ENCODE results near the gene UPF3A. TPM values are rescaled to one million over a fixed set of nuclear protein-coding genes. Genes with fewer than 3 reads are reported as not detected.

UPF3A gene
- 35.8 and 41.1 TPM in 2 replicates for total RNA-seq (2014; rRNA removed; shearing (Covaris generic); ENCODE audit: low replicate concordance)

- H3K36me3 ChIP-seq (ENCODE audit: insufficient read depth, low read length) = peaks cover 19% of the 10 kb centered on the region; the same call in 1 of the 2 replicates
- no peaks in the 10 kb centered on the region for H3K27me3 ChIP-seq (ENCODE audit: low read length)
- H3K4me2 ChIP-seq (ENCODE audit: low read depth, low read length, poor library complexity, severe bottlenecking) = peak within 1 kb of the TSS; percentile 94
- peak within 1 kb of the TSS; percentile 93 for H3K27ac ChIP-seq (ENCODE audit: low read length)
- H3K9me2 ChIP-seq (replicated peaks; ENCODE audit: insufficient read depth, low read length) = no peaks in the 10 kb centered on the region
- peak; percentile 97 for DNase-seq
- peaks cover 30% of the 10 kb centered on the region for H3K4me1 ChIP-seq (ENCODE audit: low read length)
- peaks cover 38% of the 10 kb centered on the region for H3K79me2 ChIP-seq (ENCODE audit: low read length)
- H3K9ac ChIP-seq (ENCODE audit: low read length) = peak within 1 kb of the TSS; percentile 94
- no peaks in the 10 kb centered on the region for H3K9me3 ChIP-seq (ENCODE audit: low read length)
- peak within 1 kb of the TSS; percentile 86 for H3K4me3 ChIP-seq (ENCODE audit: low read length)
- no peaks in the 10 kb centered on the region; the same call in 1 of the 2 replicates for H4K20me1 ChIP-seq (ENCODE audit: insufficient read depth, low read depth, low read length)
- peak within 1 kb of the TSS; percentile 96; the same call in 1 of the 2 replicates for H2AFZ ChIP-seq (ENCODE audit: low read length)
These were observed at the start of gene UPF3A for GRCh38 chr13:114281351-114282040. Gene UPF3A (plus strand): TSS chr13:114281601. CDS start chr13:114281640, 39 bp downstream.

DNA sequence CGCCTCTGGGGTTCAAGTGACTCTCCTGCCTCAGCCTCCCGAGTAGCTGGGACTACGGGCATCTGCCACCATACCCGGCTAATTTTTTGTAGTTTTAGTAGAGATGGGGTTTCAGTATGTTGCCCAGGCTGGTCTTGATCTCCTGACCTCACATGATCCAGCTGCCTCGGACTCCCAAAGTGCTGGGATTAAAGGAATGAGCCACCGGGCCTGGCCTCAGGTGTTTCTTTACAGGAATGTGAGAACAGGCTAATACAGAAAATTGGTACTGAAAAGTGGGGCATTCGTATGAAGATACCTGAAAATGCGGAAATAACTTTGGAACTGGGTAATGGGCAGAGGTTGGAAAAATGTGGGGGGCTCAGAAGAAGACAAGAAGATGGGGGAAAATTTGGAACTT, 49.5 kb upstream of the UPF3A start:
- DNase-seq = no peak
- H3K4me3 ChIP-seq (ENCODE audit: low read length) = no peak overlapping the region

GRCh38 chr13:114234266-114234644, 47.1 kb upstream of the UPF3A start:
- Histone ChIP-seq H3K9me3 (ENCODE audit: low read length) (no peaks in the 10 kb centered on the region), H3K9me2 (replicated peaks; ENCODE audit: insufficient read depth, low read length) (no peaks in the 10 kb centered on the region), H3K36me3 (ENCODE audit: insufficient read depth, low read length) (peaks cover 21% of the 10 kb centered on the region; the same call in 1 of the 2 replicates), H3K9ac (ENCODE audit: low read length) (peak overlapping the region; percentile 76), H3K79me2 (ENCODE audit: low read length) (peaks cover 20% of the 10 kb centered on the region), H3K4me2 (ENCODE audit: low read depth, low read length, poor library complexity, severe bottlenecking) (peak overlapping the region; percentile 89), H3K27ac (ENCODE audit: low read length) (no peak overlapping the region), H4K20me1 (ENCODE audit: insufficient read depth, low read depth, low read length) (0 out of 2 replicates have a peak, but pooled peaks cover 7% of the 10 kb centered on the region), H3K4me1 (ENCODE audit: low read length) (peaks cover 11% of the 10 kb centered on the region), H3K4me3 (ENCODE audit: low read length) (peak overlapping the region; percentile 83), H3K27me3 (ENCODE audit: low read length) (no peaks in the 10 kb centered on the region), H2AFZ (ENCODE audit: low read length) (peak overlapping the region; percentile 34)
- DNase-seq = no peak

More for the DNA sequence above, 49.5 kb upstream of the UPF3A start:
- Histone ChIP-seq H3K27ac (ENCODE audit: low read length) (no peak overlapping the region), H3K9me2 (replicated peaks; ENCODE audit: insufficient read depth, low read length) (no peaks in the 10 kb centered on the region), H3K9ac (ENCODE audit: low read length) (no peak overlapping the region), H3K36me3 (ENCODE audit: insufficient read depth, low read length) (peaks cover 4% of the 10 kb centered on the region; the same call in 1 of the 2 replicates), H4K20me1 (ENCODE audit: insufficient read depth, low read depth, low read length) (0 out of 2 replicates have a peak, but pooled peaks cover 7% of the 10 kb centered on the region), H3K9me3 (ENCODE audit: low read length) (no peaks in the 10 kb centered on the region), H3K4me1 (ENCODE audit: low read length) (peaks cover 11% of the 10 kb centered on the region), H3K79me2 (ENCODE audit: low read length) (peaks cover 18% of the 10 kb centered on the region), H3K27me3 (ENCODE audit: low read length) (no peaks in the 10 kb centered on the region), H2AFZ (ENCODE audit: low read length) (no peak overlapping the region), H3K4me2 (ENCODE audit: low read depth, low read length, poor library complexity, severe bottlenecking) (no peak overlapping the region)

DNA sequence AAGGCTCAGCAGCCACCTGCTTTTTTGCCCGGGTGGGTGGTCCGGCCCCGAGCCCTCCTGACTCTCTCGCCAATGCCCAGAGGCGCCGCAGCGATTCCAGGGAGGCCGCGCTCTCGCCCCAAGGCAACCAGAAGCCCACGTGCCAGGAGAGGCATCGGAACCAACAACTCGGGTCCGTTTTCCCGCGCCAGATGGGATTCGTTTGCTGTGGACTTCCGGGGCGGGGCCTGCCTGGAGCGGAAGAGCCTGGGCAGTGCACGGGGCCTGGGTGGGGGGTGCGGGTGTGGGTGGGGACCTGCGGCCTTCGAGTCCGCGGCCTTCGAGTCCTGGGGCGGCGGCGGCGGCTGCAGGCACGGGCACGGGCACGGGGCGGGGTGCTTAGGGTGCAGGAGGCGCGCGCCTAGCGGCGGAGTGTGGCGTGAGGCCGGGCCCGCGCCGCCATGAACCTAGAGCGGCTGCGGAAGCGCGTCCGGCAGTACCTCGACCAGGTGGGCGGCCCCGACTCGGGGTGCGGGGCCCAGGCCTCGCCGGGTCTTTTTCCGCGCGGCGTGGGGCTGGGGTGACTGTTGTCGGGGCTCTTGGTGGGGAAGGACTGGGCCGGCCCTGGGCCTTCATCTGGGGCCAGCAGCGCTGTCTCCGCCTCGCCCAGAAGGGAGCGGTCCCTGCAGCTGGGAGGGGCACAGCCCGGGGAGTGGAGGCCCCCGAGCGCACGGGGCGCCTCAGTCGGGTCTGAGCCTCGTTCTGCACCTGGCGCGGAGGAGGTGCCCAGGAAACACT, 46.6 kb upstream of the UPF3A start, which contains the start of gene CDC16:
TSS of gene CDC16 (plus strand) at position 253 of the 777 bp plus-strand sequence. CDS start at position 441, 188 bp downstream.
- Histone ChIP-seq H3K36me3 (ENCODE audit: insufficient read depth, low read length) (peaks cover 26% of the 10 kb centered on the region; the same call in 1 of the 2 replicates), H3K9me2 (replicated peaks; ENCODE audit: insufficient read depth, low read length) (no peaks in the 10 kb centered on the region), H3K9me3 (ENCODE audit: low read length) (no peaks in the 10 kb centered on the region), H3K27me3 (ENCODE audit: low read length) (no peaks in the 10 kb centered on the region), H3K27ac (ENCODE audit: low read length) (peak within 1 kb of the TSS; percentile 40), H3K79me2 (ENCODE audit: low read length) (peaks cover 20% of the 10 kb centered on the region), H4K20me1 (ENCODE audit: insufficient read depth, low read depth, low read length) (0 out of 2 replicates have a peak, but pooled peaks cover 7% of the 10 kb centered on the region), H3K4me1 (ENCODE audit: low read length) (peaks cover 11% of the 10 kb centered on the region), H3K4me2 (ENCODE audit: low read depth, low read length, poor library complexity, severe bottlenecking) (peak within 1 kb of the TSS; percentile 89), H2AFZ (ENCODE audit: low read length) (peak within 1 kb of the TSS; percentile 34), H3K9ac (ENCODE audit: low read length) (peak within 1 kb of the TSS; percentile 76), H3K4me3 (ENCODE audit: low read length) (peak within 1 kb of the TSS; percentile 83)
- peak; percentile 96 for DNase-seq

- DNase-seq = no peak
- Histone ChIP-seq H3K4me1 (ENCODE audit: low read length) (peaks cover 11% of the 10 kb centered on the region), H3K27ac (ENCODE audit: low read length) (peak overlapping the region; percentile 40), H3K9me2 (replicated peaks; ENCODE audit: insufficient read depth, low read length) (no peaks in the 10 kb centered on the region), H3K79me2 (ENCODE audit: low read length) (peaks cover 20% of the 10 kb centered on the region), H3K4me2 (ENCODE audit: low read depth, low read length, poor library complexity, severe bottlenecking) (peak overlapping the region; percentile 89), H3K9me3 (ENCODE audit: low read length) (no peaks in the 10 kb centered on the region), H3K36me3 (ENCODE audit: insufficient read depth, low read length) (peaks cover 28% of the 10 kb centered on the region; the same call in 1 of the 2 replicates), H4K20me1 (ENCODE audit: insufficient read depth, low read depth, low read length) (0 out of 2 replicates have a peak, but pooled peaks cover 7% of the 10 kb centered on the region), H3K27me3 (ENCODE audit: low read length) (no peaks in the 10 kb centered on the region), H2AFZ (ENCODE audit: low read length) (no peak overlapping the region), H3K4me3 (ENCODE audit: low read length) (peak overlapping the region; percentile 83), H3K9ac (ENCODE audit: low read length) (peak overlapping the region; percentile 76)
These were observed 45.7 kb upstream of the UPF3A start for GRCh38 chr13:114235697-114236096.

- Histone ChIP-seq H3K27ac (ENCODE audit: low read length) (no peak overlapping the region), H2AFZ (ENCODE audit: low read length) (no peak overlapping the region), H3K4me3 (ENCODE audit: low read length) (peak overlapping the region; percentile 83), H3K4me1 (ENCODE audit: low read length) (peaks cover 11% of the 10 kb centered on the region), H3K9ac (ENCODE audit: low read length) (peak overlapping the region; percentile 76), H3K79me2 (ENCODE audit: low read length) (peaks cover 20% of the 10 kb centered on the region), H3K9me2 (replicated peaks; ENCODE audit: insufficient read depth, low read length) (no peaks in the 10 kb centered on the region), H3K9me3 (ENCODE audit: low read length) (no peaks in the 10 kb centered on the region), H4K20me1 (ENCODE audit: insufficient read depth, low read depth, low read length) (0 out of 2 replicates have a peak, but pooled peaks cover 7% of the 10 kb centered on the region), H3K4me2 (ENCODE audit: low read depth, low read length, poor library complexity, severe bottlenecking) (peak overlapping the region; percentile 89), H3K36me3 (ENCODE audit: insufficient read depth, low read length) (peaks cover 32% of the 10 kb centered on the region; the same call in 1 of the 2 replicates), H3K27me3 (ENCODE audit: low read length) (no peaks in the 10 kb centered on the region)
- no peak for DNase-seq
These were observed 45.2 kb upstream of the UPF3A start for GRCh38 chr13:114236227-114236626.

GRCh38 chr13:114237415-114238112, 43.8 kb upstream of the UPF3A start:
- Histone ChIP-seq H3K9ac (ENCODE audit: low read length) (no peak overlapping the region), H3K4me1 (ENCODE audit: low read length) (peaks cover 11% of the 10 kb centered on the region), H3K36me3 (ENCODE audit: insufficient read depth, low read length) (peaks cover 46% of the 10 kb centered on the region; the same call in 1 of the 2 replicates), H3K9me3 (ENCODE audit: low read length) (no peaks in the 10 kb centered on the region), H3K4me3 (ENCODE audit: low read length) (no peak overlapping the region), H3K79me2 (ENCODE audit: low read length) (peaks cover 20% of the 10 kb centered on the region), H3K27me3 (ENCODE audit: low read length) (no peaks in the 10 kb centered on the region), H3K27ac (ENCODE audit: low read length) (no peak overlapping the region), H3K4me2 (ENCODE audit: low read depth, low read length, poor library complexity, severe bottlenecking) (no peak overlapping the region), H4K20me1 (ENCODE audit: insufficient read depth, low read depth, low read length) (0 out of 2 replicates have a peak, but pooled peaks cover 7% of the 10 kb centered on the region), H2AFZ (ENCODE audit: low read length) (no peak overlapping the region), H3K9me2 (replicated peaks; ENCODE audit: insufficient read depth, low read length) (no peaks in the 10 kb centered on the region)
- DNase-seq = no peak
